ENCODE measurements around the gene TRAPPC6A.

Gene TRAPPC6A

GRCh38 chr19:45130888-45131615 is 47.0 kb downstream of the TRAPPC6A start:
- TF ChIP-seq GATA3 (IDR thresholded peaks at IDR 0.05; ENCODE audit: low read depth, low read length) (no peak), GATA2 (IDR thresholded peaks at IDR 0.05; ENCODE audit: low read depth, low read length) (no peak; the same call in 1 of the 2 replicates)

GRCh38 chr19:45130236-45130635 is 47.8 kb downstream of the TRAPPC6A start:
- TF ChIP-seq GATA2 (IDR thresholded peaks at IDR 0.05; ENCODE audit: low read depth, low read length) (no peak), GATA3 (IDR thresholded peaks at IDR 0.05; ENCODE audit: low read depth, low read length) (no peak)

- no peak for TF ChIP-seq GATA2 (IDR thresholded peaks at IDR 0.05; ENCODE audit: low read depth, low read length)
- no peak for TF ChIP-seq GATA3 (IDR thresholded peaks at IDR 0.05; ENCODE audit: low read depth, low read length)
Measured at GRCh38 chr19:45128806-45129205, 49.2 kb downstream of the TRAPPC6A start.

GRCh38 chr19:45128146-45128545 is 49.9 kb downstream of the TRAPPC6A start:
- TF ChIP-seq GATA3 (IDR thresholded peaks at IDR 0.05; ENCODE audit: low read depth, low read length) (no peak), GATA2 (IDR thresholded peaks at IDR 0.05; ENCODE audit: low read depth, low read length) (no peak)

- no peak for TF ChIP-seq GATA3 (IDR thresholded peaks at IDR 0.05; ENCODE audit: low read depth, low read length)
- no peak for TF ChIP-seq GATA2 (IDR thresholded peaks at IDR 0.05; ENCODE audit: low read depth, low read length)
Measured at GRCh38 chr19:45126654-45127053, 51.4 kb downstream of the TRAPPC6A start.

- TF ChIP-seq GATA2 (IDR thresholded peaks at IDR 0.05; ENCODE audit: low read depth, low read length) (no peak), GATA3 (IDR thresholded peaks at IDR 0.05; ENCODE audit: low read depth, low read length) (no peak)
Measured at GRCh38 chr19:45125975-45126493, 52.0 kb downstream of the TRAPPC6A start.

GRCh38 chr19:45125360-45125759 is 52.7 kb downstream of the TRAPPC6A start:
- no peak for TF ChIP-seq GATA2 (IDR thresholded peaks at IDR 0.05; ENCODE audit: low read depth, low read length)
- TF ChIP-seq GATA3 (IDR thresholded peaks at IDR 0.05; ENCODE audit: low read depth, low read length): no peak

GRCh38 chr19:45124021-45124420 is 54.0 kb downstream of the TRAPPC6A start:
- no peak for TF ChIP-seq GATA3 (IDR thresholded peaks at IDR 0.05; ENCODE audit: low read depth, low read length)
- TF ChIP-seq GATA2 (IDR thresholded peaks at IDR 0.05; ENCODE audit: low read depth, low read length): no peak

- TF ChIP-seq GATA3 (IDR thresholded peaks at IDR 0.05; ENCODE audit: low read depth, low read length) (no peak), GATA2 (IDR thresholded peaks at IDR 0.05; ENCODE audit: low read depth, low read length) (no peak)
Measured at GRCh38 chr19:45123440-45123850, 54.6 kb downstream of the TRAPPC6A start.

GRCh38 chr19:45122832-45123231 is 55.2 kb downstream of the TRAPPC6A start:
- no peak for TF ChIP-seq GATA3 (IDR thresholded peaks at IDR 0.05; ENCODE audit: low read depth, low read length)
- TF ChIP-seq GATA2 (IDR thresholded peaks at IDR 0.05; ENCODE audit: low read depth, low read length): no peak

- TF ChIP-seq GATA2 (IDR thresholded peaks at IDR 0.05; ENCODE audit: low read depth, low read length): no peak
- TF ChIP-seq GATA3 (IDR thresholded peaks at IDR 0.05; ENCODE audit: low read depth, low read length): no peak
Measured at GRCh38 chr19:45121827-45122345, 56.2 kb downstream of the TRAPPC6A start.

GRCh38 chr19:45119582-45119981 is 58.5 kb downstream of the TRAPPC6A start:
- TF ChIP-seq GATA3 (IDR thresholded peaks at IDR 0.05; ENCODE audit: low read depth, low read length): no peak
- no peak for TF ChIP-seq GATA2 (IDR thresholded peaks at IDR 0.05; ENCODE audit: low read depth, low read length)

- no peak for TF ChIP-seq GATA2 (IDR thresholded peaks at IDR 0.05; ENCODE audit: low read depth, low read length)
- TF ChIP-seq GATA3 (IDR thresholded peaks at IDR 0.05; ENCODE audit: low read depth, low read length): no peak
Measured at GRCh38 chr19:45118106-45118505, 59.9 kb downstream of the TRAPPC6A start.

GRCh38 chr19:45117671-45118070 is 60.4 kb downstream of the TRAPPC6A start:
- no peak for TF ChIP-seq GATA2 (IDR thresholded peaks at IDR 0.05; ENCODE audit: low read depth, low read length)

GRCh38 chr19:45117167-45117594 is 60.9 kb downstream of the TRAPPC6A start:
- no peak for TF ChIP-seq GATA3 (IDR thresholded peaks at IDR 0.05; ENCODE audit: low read depth, low read length)
- TF ChIP-seq GATA2 (IDR thresholded peaks at IDR 0.05; ENCODE audit: low read depth, low read length): no peak
